BJ (cell line): ENCODE data around the gene CTTN. TPM values are rescaled to one million over a fixed set of nuclear protein-coding genes. Genes with fewer than 3 reads are reported as not detected.

Source experiments
- CTCF ChIA-PET: fragments of 350-600 bp; formaldehyde crosslinking; extraction: SDS; loops from one replicate; lab custom pipeline; 2021; ENCODE audit warnings: antibody characterized with exemption, inconsistent platforms; lab: Yijun Ruan, JAX
- POLR2A ChIA-PET: fragments of 300-600 bp; sonication (Branson Sonifier 250); formaldehyde crosslinking; extraction: SDS; loops from one replicate; lab custom pipeline; 2021; ENCODE audit warnings: antibody characterized with exemption; lab: Charles Lee
- DNase-seq: peaks from one replicate; pipeline ENCODE4 v3.0.0-alpha.2; 2011; ENCODE audit warnings: low read depth
- H3K27me3 ChIP-seq: 2 replicates; pipeline ENCODE4 v1.6.0; 2011; ENCODE audit warnings: low read length; ENCODE audit not compliant: control insufficient read depth, insufficient read depth
- H3K36me3 ChIP-seq: 2 replicates; pipeline ENCODE4 v1.5.1; 2011; ENCODE audit warnings: low read length; ENCODE audit not compliant: control insufficient read depth, insufficient read depth
- H3K4me3 ChIP-seq: 2 replicates; pipeline ENCODE4 v1.5.1; 2011; ENCODE audit warnings: low read depth, mild to moderate bottlenecking, control low read depth, low read length
- CTCF ChIP-seq: IDR thresholded peaks from 2 replicates; pipeline ENCODE4 v1.5.1; 2011; ENCODE audit warnings: low read depth, mild to moderate bottlenecking, control low read depth, inconsistent platforms, low read length, moderate library complexity; ENCODE audit not compliant: insufficient read depth
- polyA plus RNA-seq: library from polyadenylated mRNA; depleted of rRNA; stranded (reverse); fragments of >200 nt; gene quantifications from 2 replicates; pipeline ENCODE4 v1.2.3, GENCODE V29; 2011

Gene CTTN
- polyA plus RNA-seq, 1 experiment = 166 TPM

DNA sequence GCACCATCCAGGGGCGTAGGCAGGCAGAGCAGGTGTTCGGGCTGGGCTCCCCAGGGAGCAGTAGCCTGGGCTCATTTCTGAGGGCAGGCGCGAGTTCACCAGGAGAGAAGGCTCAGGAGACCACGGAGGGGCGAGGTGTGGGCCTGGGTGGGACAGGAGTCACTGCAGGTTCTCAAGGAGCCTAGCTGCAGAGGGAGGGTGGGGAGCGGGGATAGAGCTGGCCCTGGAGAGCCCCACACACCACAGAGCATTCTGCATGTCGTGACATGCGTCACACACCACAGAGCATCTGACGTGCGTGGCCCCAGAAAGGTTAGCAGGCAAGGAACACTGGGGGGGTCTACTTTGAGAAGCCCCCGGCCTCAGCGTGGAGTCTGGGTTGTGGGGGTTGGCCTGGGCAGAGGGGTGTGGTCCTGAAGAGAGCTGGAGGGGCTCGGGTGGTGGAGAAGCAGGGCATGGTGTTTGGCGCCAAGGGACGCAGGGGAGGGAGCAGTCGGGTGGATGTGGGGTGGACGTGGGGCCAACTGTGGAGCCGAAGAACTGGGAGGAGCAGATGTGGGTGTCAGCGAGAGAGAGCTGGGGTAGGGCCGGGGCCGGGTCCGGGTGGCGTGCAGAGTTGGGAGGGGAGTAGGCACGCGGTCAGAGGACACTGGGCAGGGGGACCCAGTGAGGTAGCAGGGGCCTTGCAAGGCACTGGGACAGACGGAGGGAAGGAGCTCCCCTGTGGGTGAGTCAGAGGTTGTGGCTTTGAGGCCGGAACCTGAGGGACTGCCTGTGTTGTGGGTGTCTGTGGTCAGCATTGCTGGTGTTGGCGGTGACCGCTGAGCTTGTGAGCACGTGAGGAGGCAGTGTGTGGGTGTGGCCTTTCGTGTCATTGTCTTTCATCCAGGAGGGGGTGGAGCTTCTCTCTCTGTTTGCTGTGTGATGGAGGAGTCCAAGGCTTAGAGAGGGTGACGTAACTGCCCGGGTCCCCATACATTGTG lies 25.5 kb downstream of the CTTN start:
- Histone ChIP-seq H3K27me3 (no peaks in the 10 kb centered on the region), H3K4me3 (no peak overlapping the region), H3K36me3 (peaks cover 51% of the 10 kb centered on the region)
- TF ChIP-seq CTCF = no peak
- ChIA-PET CTCF (interaction anchor here (0.9 kb wide), 1 partner anchor 9 kb away, joined by 4 read pairs; no protein-coding TSS in a partner anchor), POLR2A (interaction anchor here (0.6 kb wide), 1 partner anchor 1014 kb away, joined by 4 read pairs; no protein-coding TSS in a partner anchor)
- DNase-seq = peak; percentile 31

DNA sequence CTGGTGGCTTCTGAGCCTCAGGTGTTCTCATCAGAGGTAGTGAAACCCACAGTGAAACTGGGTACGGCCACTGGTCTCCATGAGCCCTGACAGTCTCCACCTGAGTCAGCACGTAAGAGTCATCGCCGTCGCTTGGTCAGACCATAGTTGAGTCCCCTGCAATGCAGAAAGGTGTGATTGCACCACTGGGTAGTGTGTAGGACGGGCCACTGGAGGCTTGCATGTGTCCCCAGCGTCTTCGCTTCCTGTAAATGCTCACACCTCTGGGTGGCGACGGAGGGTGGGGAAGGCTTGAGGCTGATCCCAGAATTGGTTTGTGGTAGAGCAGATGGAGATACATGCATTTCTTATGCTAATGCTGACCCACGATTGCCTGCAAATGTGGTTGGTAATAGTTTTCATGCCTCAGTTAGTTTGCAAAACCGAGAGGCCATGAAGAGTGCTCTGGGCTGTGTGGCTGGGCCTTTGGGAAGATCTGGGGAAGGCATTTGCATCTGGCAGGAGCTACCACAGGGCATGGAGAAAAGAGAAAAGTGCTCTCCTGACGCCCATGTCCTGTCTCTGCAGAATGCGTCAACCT lies 26.5 kb downstream of the CTTN start:
- Histone ChIP-seq H3K27me3 (no peaks in the 10 kb centered on the region), H3K36me3 (peaks cover 59% of the 10 kb centered on the region), H3K4me3 (no peak overlapping the region)
- ChIA-PET POLR2A (no interaction called here), CTCF (interaction anchor here (1.8 kb wide), 1 partner anchor 10 kb away, joined by 7 read pairs; no protein-coding TSS in a partner anchor)
- TF ChIP-seq CTCF = no peak
- no peak for DNase-seq

DNA sequence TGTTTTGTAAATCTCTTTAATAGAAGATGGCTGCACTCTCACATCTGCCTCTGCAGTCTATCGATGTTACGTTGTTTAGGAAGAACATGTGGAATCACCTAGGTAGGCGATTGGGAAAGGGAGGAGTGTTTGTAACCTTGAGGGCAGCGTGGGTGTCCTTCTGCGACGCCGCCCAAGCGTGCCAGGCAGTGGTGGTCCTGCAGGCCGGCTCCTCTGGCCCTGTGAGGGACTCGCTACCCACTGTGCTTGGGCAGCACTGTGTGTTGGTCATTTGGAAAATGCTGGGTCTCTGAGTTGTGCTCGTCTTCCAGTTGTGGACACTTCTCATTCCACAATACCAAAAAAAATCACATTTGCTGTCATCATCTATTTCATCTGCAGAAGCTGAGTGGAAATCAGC lies 29.1 kb downstream of the CTTN start:
- CTCF ChIA-PET = interaction anchor here (1.5 kb wide), 1 partner anchor 11 kb away, joined by 3 read pairs; no protein-coding TSS in a partner anchor
- no peaks in the 10 kb centered on the region for H3K27me3 ChIP-seq

GRCh38 chr11:70428701-70429427 lies 30.5 kb downstream of the CTTN start:
- ChIA-PET CTCF (no interaction called here), POLR2A (no interaction called here)
- no peak for DNase-seq
- peaks cover 64% of the 10 kb centered on the region for H3K36me3 ChIP-seq
- H3K4me3 ChIP-seq = no peak overlapping the region
- no peaks in the 10 kb centered on the region for H3K27me3 ChIP-seq
- no peak for TF ChIP-seq CTCF

More for the DNA sequence above, 29.1 kb downstream of the CTTN start:
- Histone ChIP-seq H3K36me3 (peaks cover 64% of the 10 kb centered on the region), H3K4me3 (no peak overlapping the region)
- POLR2A ChIA-PET = no interaction called here
- no peak for DNase-seq
- no peak for TF ChIP-seq CTCF

- no peak for TF ChIP-seq CTCF
- peaks cover 69% of the 10 kb centered on the region for H3K36me3 ChIP-seq
Observed at GRCh38 chr11:70429428-70429705, 31.0 kb downstream of the CTTN start.

More at GRCh38 chr11:70429428-70429705, 31.0 kb downstream of the CTTN start:
- ChIA-PET POLR2A (no interaction called here), CTCF (no interaction called here)
- Histone ChIP-seq H3K27me3 (no peaks in the 10 kb centered on the region), H3K4me3 (no peak overlapping the region)
- DNase-seq = no peak
